Breast epithelium (tissue), 3 donors: ENCODE data around the gene GMDS.

ENCODE experiments used
- POLR2A ChIP-seq: fragments of 450-650 bp; IDR thresholded peaks from one replicate; pipeline ENCODE4 v1.6.1; 2016; ENCODE audit warnings: antibody characterized with exemption, mild to moderate bottlenecking, moderate library complexity
- POLR2AphosphoS5 ChIP-seq, 3 donors: sonication (generic); formaldehyde crosslinking; IDR thresholded peaks; one replicate each; pipeline ENCODE4 v1.6.1; 2017; ENCODE audit warnings: antibody characterized with exemption in 3 of 3
- TF ChIP-seq, protein P1 (sequence below), 3 donors: fragments of 450-650 bp; IDR thresholded peaks; one replicate each; pipeline ENCODE4 v1.5.1; 2016 to 2017; ENCODE audit warnings: antibody characterized with exemption in 3 of 3, mild to moderate bottlenecking in 3 of 3, moderate library complexity in 3 of 3

DNA sequence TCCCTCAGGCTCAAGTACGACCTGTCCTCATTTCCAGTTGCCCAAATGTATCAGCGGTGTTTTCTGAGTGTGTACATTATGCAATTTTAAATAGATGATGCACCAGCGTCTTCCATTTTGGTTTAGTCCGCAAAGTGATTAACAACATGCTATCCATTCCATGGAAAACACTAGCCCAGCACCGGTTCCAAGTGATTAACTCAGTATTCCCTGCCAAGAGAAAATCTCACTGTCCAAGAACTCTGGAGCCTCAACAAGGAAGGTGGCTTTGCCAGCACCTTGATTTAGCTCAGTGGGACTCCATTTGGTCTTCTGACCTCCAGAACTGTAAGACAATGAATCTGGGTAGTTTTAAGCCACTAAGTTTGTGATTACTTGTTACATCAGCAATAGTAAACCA is 528.5 kb downstream of the GMDS start:
- TF ChIP-seq, protein P1, sequence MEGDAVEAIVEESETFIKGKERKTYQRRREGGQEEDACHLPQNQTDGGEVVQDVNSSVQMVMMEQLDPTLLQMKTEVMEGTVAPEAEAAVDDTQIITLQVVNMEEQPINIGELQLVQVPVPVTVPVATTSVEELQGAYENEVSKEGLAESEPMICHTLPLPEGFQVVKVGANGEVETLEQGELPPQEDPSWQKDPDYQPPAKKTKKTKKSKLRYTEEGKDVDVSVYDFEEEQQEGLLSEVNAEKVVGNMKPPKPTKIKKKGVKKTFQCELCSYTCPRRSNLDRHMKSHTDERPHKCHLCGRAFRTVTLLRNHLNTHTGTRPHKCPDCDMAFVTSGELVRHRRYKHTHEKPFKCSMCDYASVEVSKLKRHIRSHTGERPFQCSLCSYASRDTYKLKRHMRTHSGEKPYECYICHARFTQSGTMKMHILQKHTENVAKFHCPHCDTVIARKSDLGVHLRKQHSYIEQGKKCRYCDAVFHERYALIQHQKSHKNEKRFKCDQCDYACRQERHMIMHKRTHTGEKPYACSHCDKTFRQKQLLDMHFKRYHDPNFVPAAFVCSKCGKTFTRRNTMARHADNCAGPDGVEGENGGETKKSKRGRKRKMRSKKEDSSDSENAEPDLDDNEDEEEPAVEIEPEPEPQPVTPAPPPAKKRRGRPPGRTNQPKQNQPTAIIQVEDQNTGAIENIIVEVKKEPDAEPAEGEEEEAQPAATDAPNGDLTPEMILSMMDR (IDR thresholded peaks at IDR 0.05) = no peak
- TF ChIP-seq POLR2A (no peak), POLR2AphosphoS5 (IDR thresholded peaks at IDR 0.05) (no peak)
